Nephron progenitor cell (in vitro differentiated cells): Measurements from ENCODE around the gene DNAJB4.
"Not testable (repeated sequence)": the region's sequence is repeated elsewhere in the genome, so short reads cannot be mapped to it uniquely, and the experiment has no call there.

ENCODE experiments used
- DNase-seq: peaks from one replicate; pipeline ENCODE4 v3.0.0; 2021
- H3K27ac Mint-ChIP-seq: 2 replicates; pipeline ENCODE4 v1.8.0; 2021; ENCODE audit warnings: mild to moderate bottlenecking, moderate library complexity, mixed read lengths
- H3K27me3 Mint-ChIP-seq: 2 replicates; pipeline ENCODE4 v1.8.0; 2021; ENCODE audit warnings: mild to moderate bottlenecking, low read depth, mixed read lengths; ENCODE audit not compliant: poor library complexity
- H3K36me3 Mint-ChIP-seq: 2 replicates; pipeline ENCODE4 v1.8.0; 2021; ENCODE audit warnings: low read depth, mixed read lengths
- H3K4me1 Mint-ChIP-seq: 2 replicates; pipeline ENCODE4 v1.8.0; 2021; ENCODE audit warnings: mixed read lengths
- H3K4me3 Mint-ChIP-seq: 2 replicates; pipeline ENCODE4 v1.8.0; 2021; ENCODE audit warnings: mild to moderate bottlenecking, moderate library complexity, mixed read lengths
- H3K9me3 Mint-ChIP-seq: 2 replicates; pipeline ENCODE4 v1.8.0; 2021; ENCODE audit warnings: mild to moderate bottlenecking, moderate library complexity, mixed read lengths
- CTCF ChIP-seq: fragments of 200-600 bp; sonication (generic); IDR thresholded peaks from 2 replicates; pipeline ENCODE4 v1.5.0; 2021; ENCODE audit warnings: antibody characterized with exemption

The DNAJB4 gene

DNA sequence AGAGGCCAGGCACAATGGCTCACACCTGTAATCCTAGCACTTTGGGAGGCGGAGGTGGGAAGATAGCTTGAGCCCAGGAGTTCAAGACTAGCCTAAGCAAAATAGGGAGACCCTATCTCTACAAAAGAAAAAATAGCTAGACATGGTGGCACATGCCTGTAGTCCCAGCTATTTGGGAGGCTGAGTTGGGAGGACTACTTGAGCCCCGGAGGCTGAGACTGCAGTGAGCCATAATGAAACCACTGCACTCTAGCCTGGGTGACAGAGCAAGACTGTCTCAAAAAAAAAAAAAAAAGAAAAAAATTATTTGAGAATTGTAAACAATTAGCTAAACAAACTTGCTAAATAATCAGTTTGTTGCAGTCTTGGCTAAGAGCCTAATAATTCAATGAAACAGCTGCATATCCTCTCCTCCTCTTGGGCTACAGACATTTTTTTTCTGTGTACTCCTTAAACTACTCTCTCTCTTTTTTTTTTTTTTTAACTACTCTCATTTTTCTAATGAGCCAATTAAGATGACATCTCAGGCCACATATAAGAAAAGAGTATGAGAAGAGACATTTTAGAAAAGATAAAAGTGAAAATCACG lies 10.5 kb upstream of the DNAJB4 start:
- DNase-seq, result no peak
- no peak for TF ChIP-seq CTCF
- no peaks in the 10 kb centered on the region for H3K9me3 Mint-ChIP-seq
- H3K36me3 Mint-ChIP-seq, result peaks cover 71% of the 10 kb centered on the region
- H3K4me3 Mint-ChIP-seq, result no peak overlapping the region
- H3K27me3 Mint-ChIP-seq, result no peaks in the 10 kb centered on the region
- H3K27ac Mint-ChIP-seq, result no peak overlapping the region
- peaks cover 10% of the 10 kb centered on the region for H3K4me1 Mint-ChIP-seq

DNA sequence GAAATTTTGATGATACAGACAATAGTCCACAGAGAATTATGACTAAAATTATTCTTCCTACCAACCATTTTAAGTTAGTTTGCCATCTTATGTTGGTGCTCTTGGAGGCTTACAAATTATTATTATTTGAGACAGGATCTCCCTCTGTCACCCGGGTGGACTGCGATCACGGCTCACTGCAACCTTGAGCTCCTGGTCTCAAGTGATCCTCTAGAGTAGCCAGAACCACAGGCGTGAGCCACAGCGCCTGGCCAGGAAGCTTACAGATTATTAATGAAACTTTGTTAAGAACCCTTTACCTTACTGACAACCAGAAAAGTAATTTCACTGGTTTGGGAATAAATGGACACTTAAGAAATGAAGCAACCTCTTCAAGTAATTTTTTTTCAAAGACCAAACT lies 8.0 kb upstream of the DNAJB4 start:
- no peak for DNase-seq
- Mint-ChIP-seq H3K9me3 (no peaks in the 10 kb centered on the region), H3K27me3 (no peaks in the 10 kb centered on the region), H3K4me3 (no peak overlapping the region), H3K4me1 (no peaks in the 10 kb centered on the region), H3K27ac (no peak overlapping the region), H3K36me3 (peaks cover 49% of the 10 kb centered on the region)
- TF ChIP-seq CTCF, result no peak

DNA sequence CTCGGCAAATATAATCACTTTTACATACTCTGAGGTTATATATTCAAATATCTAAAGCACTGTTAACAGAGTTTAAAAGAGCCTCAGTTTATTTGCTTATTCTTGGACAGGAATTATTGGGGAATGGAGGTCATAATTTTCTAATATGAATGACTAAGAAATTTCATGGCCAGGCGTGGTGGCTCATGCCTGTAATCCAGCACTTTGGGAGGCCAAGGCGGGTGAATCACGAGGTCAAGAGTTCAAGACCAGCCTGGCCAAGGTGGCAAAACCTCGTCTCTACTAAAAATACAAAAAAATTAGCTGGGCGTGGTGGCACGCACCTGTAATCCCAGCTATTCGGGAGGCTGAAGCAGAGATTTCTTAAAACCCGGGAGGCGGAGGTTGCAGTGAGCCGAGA lies 4.2 kb upstream of the DNAJB4 start:
- H3K27me3 Mint-ChIP-seq, H3K9me3 Mint-ChIP-seq, H3K27ac Mint-ChIP-seq, DNase-seq, H3K4me3 Mint-ChIP-seq: not testable (repeated sequence)
- peaks cover 22% of the 10 kb centered on the region for H3K4me1 Mint-ChIP-seq
- peaks cover 22% of the 10 kb centered on the region for H3K36me3 Mint-ChIP-seq

DNA sequence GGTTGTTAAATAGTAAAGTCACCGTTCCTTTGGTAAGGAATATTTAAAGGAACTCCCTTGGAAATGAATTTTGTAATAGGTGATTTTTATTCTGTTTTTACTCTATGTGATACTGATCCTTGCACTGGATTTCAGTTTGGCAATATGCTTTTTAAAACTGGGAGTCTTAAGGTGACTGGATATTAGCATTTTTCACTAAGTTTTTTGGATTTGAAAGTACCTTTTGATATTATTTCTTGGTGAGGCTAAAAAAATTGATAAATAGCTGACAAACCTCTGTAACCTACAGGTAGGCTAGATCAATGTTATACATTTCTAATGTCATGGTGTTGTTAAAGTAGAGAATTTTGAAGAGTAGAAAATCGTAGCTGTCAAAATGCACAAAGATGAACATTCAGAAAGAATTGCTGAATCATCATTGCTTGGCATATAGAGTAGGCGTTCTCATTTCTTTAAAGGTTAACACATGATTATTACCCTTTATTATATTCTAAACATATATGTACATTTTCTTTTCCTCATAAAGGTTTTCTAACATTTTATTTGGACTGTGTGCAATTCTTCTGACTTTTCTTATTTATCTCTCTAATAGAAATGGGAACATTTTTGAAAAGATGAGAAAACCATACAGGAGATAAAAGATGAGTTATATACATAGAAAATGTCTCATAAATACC lies 1.5 kb upstream of the DNAJB4 start:
- Mint-ChIP-seq H3K9me3 (no peaks in the 10 kb centered on the region), H3K4me3 (no peak overlapping the region), H3K4me1 (peaks cover 37% of the 10 kb centered on the region), H3K27me3 (no peaks in the 10 kb centered on the region), H3K27ac (peak overlapping the region; percentile 32), H3K36me3 (peaks cover 1% of the 10 kb centered on the region)
- no peak for TF ChIP-seq CTCF
- no peak for DNase-seq

DNA sequence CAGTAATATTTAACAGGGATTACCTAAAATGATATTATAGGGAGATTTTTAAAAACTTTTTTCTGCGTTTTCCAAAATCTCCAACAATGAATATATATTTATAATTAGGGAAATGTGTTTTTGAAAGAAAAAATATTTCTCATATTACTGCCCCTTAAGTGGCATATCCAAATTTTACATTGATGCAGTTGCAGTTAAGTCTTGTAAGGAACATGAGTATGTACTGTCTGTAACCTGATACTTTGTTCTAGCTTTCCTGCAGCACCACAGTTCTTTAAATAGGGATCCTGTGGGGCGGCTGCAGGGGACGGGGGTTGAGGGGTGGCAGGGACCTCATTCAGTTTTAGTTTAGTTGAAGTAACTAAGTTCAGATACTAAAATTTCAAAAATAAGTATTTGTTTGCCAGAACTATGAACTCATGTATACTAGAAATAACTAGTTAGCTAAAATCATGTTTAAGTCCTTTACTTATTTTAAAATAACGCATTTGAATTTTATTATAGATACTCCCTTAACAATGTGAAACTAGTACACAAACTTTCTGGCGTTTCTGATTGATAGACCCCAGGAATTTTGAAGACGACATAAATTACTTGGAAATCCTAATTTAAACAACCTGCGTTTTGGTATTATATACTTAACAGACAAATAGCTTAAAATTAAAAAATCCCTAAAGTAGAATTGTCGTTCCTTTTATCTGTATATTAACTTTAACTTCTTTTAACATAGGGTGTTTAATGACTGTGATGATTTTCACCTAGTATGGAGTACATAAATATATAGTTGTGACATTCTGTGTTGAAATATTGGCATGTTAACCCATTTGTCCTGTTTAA lies 639 bp upstream of the DNAJB4 start:
- H3K4me3 Mint-ChIP-seq, result peak overlapping the region; percentile 93
- peak overlapping the region; percentile 100 for H3K27ac Mint-ChIP-seq
- TF ChIP-seq CTCF, result no peak
- H3K9me3 Mint-ChIP-seq, result no peaks in the 10 kb centered on the region
- peak; percentile 57 for DNase-seq
- H3K36me3 Mint-ChIP-seq, result no peaks in the 10 kb centered on the region
- peaks cover 37% of the 10 kb centered on the region for H3K4me1 Mint-ChIP-seq
- no peaks in the 10 kb centered on the region for H3K27me3 Mint-ChIP-seq

DNA sequence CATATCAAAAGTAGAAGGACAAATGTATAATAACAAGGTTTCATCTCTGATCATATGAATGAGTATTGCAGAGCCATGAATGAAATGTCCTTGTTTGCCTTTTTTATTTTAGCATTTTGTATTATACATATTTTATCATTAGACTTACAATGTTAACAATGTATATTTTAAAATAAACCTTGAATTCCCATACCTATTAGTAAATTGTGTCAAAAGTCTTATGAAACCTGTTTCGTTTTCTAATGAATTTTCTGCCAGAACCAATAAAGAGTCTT lies 646 bp downstream of the DNAJB4 start:
- no peak for TF ChIP-seq CTCF
- Mint-ChIP-seq H3K27ac (peak overlapping the region; percentile 100), H3K9me3 (no peaks in the 10 kb centered on the region), H3K4me1 (peaks cover 37% of the 10 kb centered on the region), H3K36me3 (no peaks in the 10 kb centered on the region), H3K27me3 (no peaks in the 10 kb centered on the region), H3K4me3 (peak overlapping the region; percentile 93)
- DNase-seq, result no peak
